Measurements from ENCODE around the gene POC5. TPM values are rescaled to one million over a fixed set of nuclear protein-coding genes. Genes with fewer than 3 reads are reported as not detected.

POC5 gene
- polyA plus RNA-seq, 1 donor, result 21.7 TPM

- DNase-seq, result no peak
These were observed 56.4 kb downstream of the POC5 start for GRCh38 chr5:75660678-75661465.

- no peak for DNase-seq
These were observed 57.3 kb downstream of the POC5 start for GRCh38 chr5:75659791-75660450.

- DNase-seq, result peak; percentile 47
These were observed 60.8 kb downstream of the POC5 start for GRCh38 chr5:75656311-75657003.

- DNase-seq, result no peak
These were observed 62.4 kb downstream of the POC5 start for GRCh38 chr5:75654693-75655295.

GRCh38 chr5:75653521-75653920 is 63.7 kb downstream of the POC5 start:
- no peak for DNase-seq

- no peak for DNase-seq
These were observed 65.5 kb downstream of the POC5 start for GRCh38 chr5:75651575-75652238.

GRCh38 chr5:75648712-75649111 is 68.5 kb downstream of the POC5 start:
- DNase-seq, result no peak

GRCh38 chr5:75640826-75641225 is 76.4 kb downstream of the POC5 start:
- DNase-seq, result no peak

GRCh38 chr5:75640395-75640794 is 76.8 kb downstream of the POC5 start:
- DNase-seq, result peak; percentile 44

GRCh38 chr5:75639535-75640311 is 77.5 kb downstream of the POC5 start:
- no peak for DNase-seq

- DNase-seq, result no peak
These were observed 79.3 kb downstream of the POC5 start for GRCh38 chr5:75637949-75638348.

GRCh38 chr5:75632321-75632720 is 84.9 kb downstream of the POC5 start:
- no peak for DNase-seq

- no peak for DNase-seq
These were observed 86.4 kb downstream of the POC5 start for GRCh38 chr5:75630875-75631274.

GRCh38 chr5:75627801-75628200 is 89.4 kb downstream of the POC5 start:
- DNase-seq, result no peak

GRCh38 chr5:75626959-75627358 is 90.3 kb downstream of the POC5 start:
- no peak for DNase-seq

Other genes with a start within 250 kb of the POC5 start
- gene CERT1, start 205.8 kb downstream of the POC5 start, polyA plus RNA-seq (ENCODE audit: insufficient read length), result 63.7 TPM
- gene POLK, start 205.5 kb downstream of the POC5 start, polyA plus RNA-seq (ENCODE audit: insufficient read length), result 36.9 TPM
- gene ANKDD1B, start 106.0 kb downstream of the POC5 start, polyA plus RNA-seq (ENCODE audit: insufficient read length), result 9.7 TPM